Fibroblast of lung (primary cell): Measurements from ENCODE around the gene TBL1X. TPM values are rescaled to one million over a fixed set of nuclear protein-coding genes. Genes with fewer than 3 reads are reported as not detected.

Source experiments
- DNase-seq, 2 donors: peaks; one replicate each; pipeline versions ENCODE4 v3.0.0 to v3.0.0-alpha.2; 2010; ENCODE audit warnings: low read depth in 2 of 2
- H2AFZ ChIP-seq: 2 replicates; pipeline ENCODE4 v1.5.1; 2012; ENCODE audit warnings: low read length, control low read depth, inconsistent platforms
- H3K27ac ChIP-seq: 2 replicates; pipeline ENCODE4 v1.5.1; 2011; ENCODE audit warnings: low read length, control low read depth; ENCODE audit not compliant: insufficient read depth
- H3K27me3 ChIP-seq: 2 replicates; pipeline ENCODE4 v1.5.1; 2011; ENCODE audit warnings: mild to moderate bottlenecking, low read length; ENCODE audit not compliant: control insufficient read depth, insufficient read depth
- H3K36me3 ChIP-seq: 2 replicates; pipeline ENCODE4 v1.5.1; 2011; ENCODE audit warnings: low read length; ENCODE audit not compliant: control insufficient read depth, insufficient read depth
- H3K4me1 ChIP-seq: 2 replicates; pipeline ENCODE4 v1.5.1; 2011; ENCODE audit warnings: low read length; ENCODE audit not compliant: control insufficient read depth, insufficient read depth; ENCODE audit errors: extremely low read depth
- H3K4me2 ChIP-seq: 2 replicates; pipeline ENCODE4 v1.5.1; 2011; ENCODE audit warnings: low read length, control low read depth; ENCODE audit not compliant: insufficient read depth; ENCODE audit errors: extremely low read depth
- H3K4me3 ChIP-seq, 4 experiments: fragments of 200-600 bp in 1 of 4; sonication (generic) in 1 of 4; replicated peaks in 1 of 4; 2 replicates each; pipeline ENCODE4 v1.5.1; 2011 to 2016; ENCODE audit warnings: low read length in 4 of 4, low read depth in 3 of 4, mild to moderate bottlenecking in 3 of 4, control low read depth in 2 of 4, inconsistent platforms in 1 of 4, mixed read lengths in 1 of 4; ENCODE audit not compliant: insufficient read depth in 1 of 4; ENCODE audit errors: control extremely low read depth in 1 of 4
- H3K79me2 ChIP-seq: 2 replicates; pipeline ENCODE4 v1.5.1; 2012; ENCODE audit warnings: mild to moderate bottlenecking, low read length, inconsistent platforms; ENCODE audit not compliant: control insufficient read depth, insufficient read depth
- H3K9ac ChIP-seq: 2 replicates; pipeline ENCODE4 v1.5.1; 2011; ENCODE audit warnings: mild to moderate bottlenecking, low read length, control low read depth; ENCODE audit not compliant: insufficient read depth
- H3K9me3 ChIP-seq: 2 replicates; pipeline ENCODE4 v1.5.1; 2012; ENCODE audit warnings: low read depth, low read length; ENCODE audit not compliant: control insufficient read depth, insufficient read depth
- H4K20me1 ChIP-seq: 2 replicates; pipeline ENCODE4 v1.5.1; 2011; ENCODE audit warnings: low read length; ENCODE audit not compliant: control insufficient read depth, insufficient read depth; ENCODE audit errors: extremely low read depth
- CTCF ChIP-seq, 2 donors: IDR thresholded peaks in 1 of 2; conservative IDR thresholded peaks in 1 of 2; 1 replicate in 1 of 2; 2 replicates in 1 of 2; pipeline ENCODE4 v1.5.1; 2011 to 2012; ENCODE audit warnings: low read length in 2 of 2, control low read depth in 1 of 2, inconsistent platforms in 1 of 2, low read depth in 1 of 2, mild to moderate bottlenecking in 1 of 2
- EZH2 ChIP-seq: IDR thresholded peaks from 2 replicates; pipeline ENCODE4 v1.5.1; 2012; ENCODE audit warnings: low read length, control low read depth, mild to moderate bottlenecking; ENCODE audit errors: missing control alignments
- polyA plus RNA-seq, 2 donors: library from polyadenylated mRNA; depleted of rRNA in 1 of 2; stranded (reverse) in 1 of 2; unstranded in 1 of 2; fragments of >200 nt; gene quantifications; 2 replicates each; pipeline ENCODE4 v1.2.1, GENCODE V29; 2011 to 2012; ENCODE audit warnings: missing spikeins in 1 of 2
- total RNA-seq: library from RNA; depleted of rRNA; stranded (reverse); fragments of >200 nt; gene quantifications from 2 replicates; pipeline ENCODE4 v1.2.1, GENCODE V29; 2014

TBL1X gene
- total and polyA plus RNA-seq, 2 donors (not counting 1 experiment from before 2014, with no cell fraction given), result 25.8 to 29.4 TPM

GRCh38 chrX:9690046-9690445, 225.2 kb downstream of the TBL1X start:
- H3K27me3 ChIP-seq, result no peaks in the 10 kb centered on the region
- no peak overlapping the region for H3K9ac ChIP-seq
- no peaks in the 10 kb centered on the region for H4K20me1 ChIP-seq

GRCh38 chrX:9693307-9694001, 228.6 kb downstream of the TBL1X start:
- no peaks in the 10 kb centered on the region for H3K27me3 ChIP-seq
- H3K4me3 ChIP-seq, result no peak overlapping the region
- no peak overlapping the region for H2AFZ ChIP-seq
- no peak for DNase-seq
- TF ChIP-seq EZH2 (no peak), CTCF (conservative IDR thresholded peaks at IDR 0.05 in 1 of 2, IDR thresholded peaks at IDR 0.05 in 1 of 2; ENCODE audit: low read depth in 1 of 2, low read length in 2 of 2) (no peak)
- H3K36me3 ChIP-seq, result no peaks in the 10 kb centered on the region
- H3K4me1 ChIP-seq, result no peaks in the 10 kb centered on the region
- H4K20me1 ChIP-seq, result no peaks in the 10 kb centered on the region
- H3K79me2 ChIP-seq, result no peaks in the 10 kb centered on the region
- H3K9ac ChIP-seq, result no peak overlapping the region
- H3K9me3 ChIP-seq, result no peaks in the 10 kb centered on the region
- H3K4me2 ChIP-seq, result no peak overlapping the region
- no peak overlapping the region for H3K27ac ChIP-seq

More at GRCh38 chrX:9690046-9690445, 225.2 kb downstream of the TBL1X start:
- Histone ChIP-seq H3K9me3 (no peaks in the 10 kb centered on the region), H3K36me3 (no peaks in the 10 kb centered on the region), H3K79me2 (no peaks in the 10 kb centered on the region), H2AFZ (no peak overlapping the region), H3K4me3 (no peak overlapping the region), H3K27ac (no peak overlapping the region), H3K4me1 (no peaks in the 10 kb centered on the region), H3K4me2 (no peak overlapping the region)
- no peak for DNase-seq
- TF ChIP-seq EZH2 (no peak), CTCF (conservative IDR thresholded peaks at IDR 0.05 in 1 of 2, IDR thresholded peaks at IDR 0.05 in 1 of 2; ENCODE audit: low read depth in 1 of 2, low read length in 2 of 2) (no peak)

- no peaks in the 10 kb centered on the region for H3K4me1 ChIP-seq
- no peaks in the 10 kb centered on the region for H3K36me3 ChIP-seq
- H3K4me2 ChIP-seq, result no peak overlapping the region
- no peak overlapping the region for H3K9ac ChIP-seq
- no peak overlapping the region for H3K27ac ChIP-seq
- no peak for DNase-seq
- H4K20me1 ChIP-seq, result no peaks in the 10 kb centered on the region
- H3K4me3 ChIP-seq, result no peak overlapping the region
- H2AFZ ChIP-seq, result no peak overlapping the region
- H3K9me3 ChIP-seq, result no peaks in the 10 kb centered on the region
- no peaks in the 10 kb centered on the region for H3K27me3 ChIP-seq
- TF ChIP-seq EZH2 (no peak), CTCF (conservative IDR thresholded peaks at IDR 0.05 in 1 of 2, IDR thresholded peaks at IDR 0.05 in 1 of 2; ENCODE audit: low read depth in 1 of 2, low read length in 2 of 2) (no peak)
- no peaks in the 10 kb centered on the region for H3K79me2 ChIP-seq
Observed at GRCh38 chrX:9698576-9698975, 233.7 kb downstream of the TBL1X start.
